Adipose tissue (tissue), 3 donors: ENCODE data around the gene PDE8B. TPM values are rescaled to one million over a fixed set of nuclear protein-coding genes. Genes with fewer than 3 reads are reported as not detected.
"Not testable (repeated sequence)": the region's sequence is repeated elsewhere in the genome, so short reads cannot be mapped to it uniquely, and the experiment has no call there.

ENCODE experiments used
- H3K27ac ChIP-seq: one replicate; pipeline ENCODE4 v1.5.1; 2013; ENCODE audit warnings: low read depth, low read length
- WGBS, 3 donors: extraction: QIAGEN DNeasy Blood & Tissue Kit; methylation state at CpG; one replicate each; pipeline ENCODE4 v1.1.7; 2013; 5-methylcytosine and 5-hydroxymethylcytosine counted together
- polyA plus RNA-seq, 3 donors: library from polyadenylated mRNA; stranded (reverse); fragments of 200-250 nt; gene quantifications; one replicate each; pipeline ENCODE4 v1.2.3, GENCODE V29; 2013
- donor health status: healthy with polysubstance abuse.
- donor health status: Bipolar disorder and iron deficiency.
- donor health status: healthy.

The PDE8B gene
- polyA plus RNA-seq, 3 donors = 5.4 to 35.0 (median 9.8) TPM

DNA sequence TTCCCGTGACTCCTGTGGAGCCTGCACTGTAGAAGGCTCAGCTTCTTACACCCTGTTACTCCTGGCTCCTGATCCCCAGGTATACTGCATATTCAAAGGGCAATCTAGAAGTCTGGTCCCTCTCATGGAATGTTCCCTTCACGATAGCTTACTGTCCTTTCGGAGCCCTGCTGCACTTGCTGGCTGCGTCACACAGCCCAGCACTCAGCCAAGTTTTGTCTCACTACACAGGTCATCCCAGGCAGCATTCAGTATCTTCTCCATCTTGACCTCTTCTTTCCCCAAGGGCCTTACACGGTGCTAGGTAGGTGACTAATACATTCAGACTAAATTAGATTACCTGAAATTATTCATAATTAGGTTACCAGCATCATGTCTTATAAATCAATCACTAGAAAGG is 157.9 kb downstream of the PDE8B start:
- 79 to 88% (median 83%) methylated on average over 5 of the region's 5 CpGs for WGBS, 3 donors

DNA sequence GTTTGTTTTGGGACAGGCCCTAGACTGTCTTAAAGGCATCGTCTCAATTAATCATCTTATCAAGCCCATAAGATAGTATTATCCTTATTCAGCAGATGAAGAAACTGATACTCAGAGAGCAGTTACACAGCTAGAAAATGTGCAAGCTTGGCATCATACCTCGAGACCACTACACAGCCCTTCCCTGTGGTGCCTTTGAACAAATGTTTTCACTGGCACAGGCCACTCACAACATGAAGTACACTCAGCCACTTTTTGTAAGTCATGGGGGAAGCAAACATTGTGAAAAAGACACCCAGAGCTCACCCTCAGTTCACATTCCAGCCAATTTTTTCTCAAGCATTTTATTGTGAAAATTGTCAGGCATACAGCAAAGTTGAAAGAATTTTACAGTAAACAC is 159.1 kb downstream of the PDE8B start:
- 82 to 89% (median 86%) methylated on average over 2 of the region's 2 CpGs for WGBS, 3 donors
- no peak overlapping the region for H3K27ac ChIP-seq

More for the DNA sequence above, 157.9 kb downstream of the PDE8B start:
- H3K27ac ChIP-seq = no peak overlapping the region

DNA sequence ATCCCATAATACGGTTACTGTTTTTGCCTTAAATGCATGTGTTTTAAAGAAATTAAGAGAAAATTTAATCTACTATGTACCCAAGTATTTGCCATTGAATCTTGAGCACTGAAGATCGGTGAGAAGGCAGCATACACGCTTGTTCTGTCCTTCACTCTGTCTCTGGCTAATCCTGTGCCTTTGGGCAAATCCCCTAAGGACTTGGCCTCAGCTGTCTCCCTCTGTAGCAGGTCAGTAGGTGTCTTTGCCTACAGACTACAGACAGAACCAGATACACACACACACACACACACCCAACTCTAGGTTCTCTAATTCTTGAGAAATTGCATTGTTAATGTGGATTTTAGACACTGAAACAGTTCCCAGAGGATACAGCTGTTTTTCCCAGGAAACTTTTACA is 164.2 kb downstream of the PDE8B start:
- 64 to 82% (median 78%) methylated on average over 3 of the region's 3 CpGs for WGBS, 3 donors
- no peak overlapping the region for H3K27ac ChIP-seq

DNA sequence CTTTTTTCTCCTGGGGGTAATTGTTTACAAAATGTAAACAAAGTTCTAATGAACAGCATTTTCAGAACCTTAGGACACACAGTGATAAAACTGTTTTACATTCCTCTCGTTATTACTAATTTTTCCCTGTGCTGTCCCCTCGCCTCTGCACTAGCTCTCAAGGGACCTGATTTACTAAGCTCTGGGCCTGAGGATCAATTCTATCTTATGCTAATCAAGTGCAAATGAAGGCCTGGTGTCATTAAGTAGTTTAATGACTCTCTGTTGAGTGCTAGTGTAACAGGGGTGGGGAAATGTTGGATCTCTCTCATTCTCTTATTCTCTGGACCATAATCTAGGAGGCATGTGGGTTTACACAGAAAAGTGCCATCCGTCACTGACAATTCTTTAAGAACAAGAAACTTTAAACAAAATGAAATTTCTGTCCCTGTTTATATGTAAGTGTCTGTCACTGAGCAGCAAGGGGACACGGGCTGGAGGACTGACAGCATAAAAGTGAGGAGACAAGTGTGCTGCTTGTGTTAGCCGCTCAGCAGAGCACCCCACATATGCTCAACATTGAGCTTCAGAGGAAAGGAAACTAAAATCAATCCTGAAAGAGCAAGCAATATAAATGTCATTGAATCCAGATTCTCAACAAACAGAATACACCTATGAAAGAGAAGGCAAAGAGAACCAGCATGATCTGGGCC is 166.3 kb downstream of the PDE8B start:
- H3K27ac ChIP-seq = no peak overlapping the region
- 82 to 86% (median 84%) methylated on average over 5 of the region's 5 CpGs for WGBS, 3 donors

DNA sequence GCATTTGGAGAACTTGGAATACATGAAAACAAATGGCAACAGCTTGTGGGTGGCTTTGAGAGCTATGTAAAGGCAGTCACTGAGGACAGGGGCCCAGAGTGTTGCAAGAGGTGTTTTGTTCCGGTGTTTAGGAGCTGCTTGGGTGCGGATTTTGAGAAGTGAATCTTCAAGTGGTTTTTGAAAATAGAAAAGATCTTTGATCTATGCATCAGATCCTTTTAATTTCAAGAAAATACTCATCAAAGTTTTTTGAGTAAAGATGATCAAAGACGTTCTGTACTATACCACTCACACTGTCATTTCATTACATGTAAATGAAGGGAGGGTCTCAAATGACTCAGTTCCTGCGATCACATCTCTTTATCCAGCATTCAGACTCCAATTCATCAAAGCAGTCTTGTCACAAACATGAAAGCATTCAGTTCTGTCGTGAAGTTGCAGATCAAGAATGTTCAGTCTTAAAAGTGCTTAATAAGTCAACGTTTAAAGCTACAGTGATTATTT is 169.1 kb downstream of the PDE8B start:
- no peak overlapping the region for H3K27ac ChIP-seq
- 48 to 62% (median 62%) methylated on average over 6 of the region's 6 CpGs for WGBS, 3 donors

DNA sequence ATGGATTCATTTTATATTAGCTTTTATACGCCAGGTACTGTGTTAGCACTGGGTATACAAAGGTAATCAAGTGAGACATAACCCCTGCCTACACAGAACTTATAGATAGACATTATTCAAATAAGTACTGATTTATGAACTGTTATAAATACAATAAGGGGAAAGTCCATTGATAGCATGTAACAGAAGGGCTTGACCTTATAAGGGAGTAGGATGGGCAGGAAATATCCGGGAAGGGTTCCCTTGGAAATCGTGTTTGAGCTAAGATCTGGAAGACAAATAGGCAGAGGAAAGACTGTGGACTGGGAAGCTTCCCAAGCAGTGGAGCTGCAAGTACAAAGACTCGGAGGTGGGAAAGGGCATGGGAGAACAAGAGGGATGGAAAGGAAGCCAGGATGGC is 170.2 kb downstream of the PDE8B start:
- no peak overlapping the region for H3K27ac ChIP-seq
- WGBS, 3 donors = 59 to 69% (median 62%) methylated on average over 4 of the region's 4 CpGs

DNA sequence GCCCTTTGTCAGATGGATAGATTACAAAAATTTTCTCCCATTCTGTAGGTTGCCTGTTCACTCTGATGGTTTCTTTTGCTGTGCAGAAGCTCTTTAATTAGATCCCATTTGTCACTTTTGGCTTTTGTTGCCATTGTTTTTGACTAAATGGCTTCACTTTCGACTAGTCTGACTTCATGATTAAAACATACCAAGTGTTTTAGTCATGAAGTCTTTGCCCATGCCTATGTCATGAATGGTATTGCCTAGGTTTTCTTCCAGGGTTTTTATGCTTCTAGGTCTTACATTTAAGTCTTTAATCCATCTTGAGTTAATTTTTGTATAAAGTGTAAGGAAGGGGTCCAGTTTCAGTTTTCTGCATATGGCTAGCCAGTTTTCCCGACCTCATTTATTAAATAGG is 172.9 kb downstream of the PDE8B start:
- H3K27ac ChIP-seq = not testable (repeated sequence)
- 86 to 94% (median 87%) methylated on average over 2 of the region's 2 CpGs for WGBS, 3 donors

DNA sequence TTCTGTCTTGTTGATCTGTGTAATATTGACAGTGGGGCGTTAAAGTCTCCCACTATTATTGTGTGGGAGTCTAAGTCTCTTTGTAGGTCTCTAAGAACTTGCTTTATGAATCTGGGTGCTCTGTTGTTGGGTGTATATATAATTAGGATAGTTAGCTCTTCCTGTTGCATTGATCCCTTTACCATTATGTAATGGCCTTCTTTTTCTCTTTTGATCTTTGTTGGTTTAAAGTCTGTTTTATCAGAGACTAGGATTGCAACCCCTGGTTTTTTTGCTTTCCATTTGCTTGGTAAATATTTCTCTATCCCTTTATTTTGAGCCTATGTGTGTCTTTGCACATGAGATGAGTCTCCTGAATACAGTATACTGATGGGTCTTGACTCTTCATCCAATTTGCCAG is 175.9 kb downstream of the PDE8B start:
- WGBS, 3 donors = 88 to 100% (median 98%) methylated on average over 1 of the region's 1 CpG
- H3K27ac ChIP-seq = not testable (repeated sequence)

DNA sequence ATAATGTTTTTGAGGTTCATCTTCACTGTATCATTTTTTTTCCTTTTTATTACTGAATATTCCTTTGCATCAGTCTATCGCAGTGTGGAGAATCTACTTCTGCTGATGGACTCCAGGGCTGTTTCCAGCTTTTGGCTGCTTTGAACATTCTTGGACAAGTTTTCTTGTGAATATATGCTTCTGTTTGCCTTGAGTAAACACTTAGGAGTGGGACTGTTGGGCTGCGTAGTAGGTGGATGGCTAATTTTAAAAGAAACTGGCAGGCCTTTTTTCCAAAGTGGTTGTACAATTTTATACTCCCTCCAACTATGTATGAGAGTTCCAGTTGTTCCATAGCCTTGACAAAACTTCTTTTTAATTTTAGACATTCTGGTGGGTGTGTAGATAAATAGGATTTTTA is 179.3 kb downstream of the PDE8B start:
- H3K27ac ChIP-seq = peak overlapping the region; percentile 3
- 59 to 84% (median 77%) methylated on average over 2 of the region's 2 CpGs for WGBS, 3 donors

DNA sequence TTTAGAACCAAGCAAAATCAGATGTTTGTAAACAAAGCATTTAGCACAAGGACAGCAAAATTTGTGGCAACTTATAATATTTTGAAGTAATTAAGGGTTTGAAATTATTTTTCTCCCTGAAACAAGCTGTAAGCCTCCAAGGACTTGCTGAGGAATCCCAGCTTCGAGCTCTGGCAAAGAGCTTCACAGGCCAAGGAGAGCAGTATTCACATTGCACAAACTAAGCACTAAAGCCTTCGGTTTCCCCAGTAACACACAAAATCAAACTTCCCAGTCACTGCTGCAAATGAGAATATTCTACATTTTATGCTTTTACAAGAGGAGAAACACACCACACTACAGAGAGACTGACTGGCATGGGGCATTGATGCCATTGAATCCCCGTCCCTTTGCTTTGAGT is 179.7 kb downstream of the PDE8B start:
- H3K27ac ChIP-seq = no peak overlapping the region
- WGBS, 3 donors = 66 to 89% (median 78%) methylated on average over 3 of the region's 3 CpGs

DNA sequence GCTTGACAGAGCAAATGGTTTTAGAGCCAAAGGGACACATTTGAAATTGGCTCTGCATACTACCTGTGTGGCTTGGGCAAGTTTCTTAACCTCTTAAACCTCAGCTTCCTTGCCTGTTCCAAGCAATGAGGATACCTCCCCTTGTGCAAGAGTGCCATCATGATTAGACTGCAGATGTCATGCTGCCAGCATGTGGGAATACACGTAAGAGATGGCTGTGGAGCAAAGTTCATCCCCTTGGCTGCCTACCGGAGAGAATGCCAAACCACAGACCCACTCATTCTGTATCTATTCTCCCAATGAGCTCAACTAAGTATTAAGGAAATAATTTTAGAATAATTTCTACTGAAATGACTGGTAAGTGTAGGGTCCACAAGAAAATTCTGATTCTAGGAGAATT is 180.3 kb downstream of the PDE8B start:
- no peak overlapping the region for H3K27ac ChIP-seq
- 66 to 81% (median 70%) methylated on average over 2 of the region's 2 CpGs for WGBS, 3 donors

DNA sequence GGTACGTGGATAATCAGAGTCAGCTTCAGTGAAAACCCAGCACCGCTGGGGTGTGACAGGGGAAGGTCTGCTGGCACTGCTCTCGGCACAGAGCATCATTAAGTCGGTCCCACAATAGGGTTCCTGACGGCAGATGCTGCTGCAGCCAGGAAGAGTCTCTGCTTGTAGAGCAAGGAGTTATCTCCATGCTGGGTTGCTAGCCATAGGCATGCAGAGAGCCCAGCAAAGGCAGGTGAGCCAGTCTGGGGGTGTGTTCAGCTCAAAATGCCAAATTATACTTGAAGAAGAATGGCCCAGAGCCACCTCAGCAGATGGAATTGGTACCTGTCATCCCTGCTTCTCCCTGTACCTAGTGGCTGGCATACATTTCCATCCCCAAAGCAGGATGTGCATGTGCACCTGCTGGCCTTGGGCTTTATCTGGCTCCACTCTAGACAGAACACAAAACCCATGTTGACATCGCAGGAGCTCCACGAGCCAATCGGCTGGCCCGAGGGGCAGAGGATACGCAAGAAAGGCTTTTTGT is 180.8 kb downstream of the PDE8B start:
- H3K27ac ChIP-seq = no peak overlapping the region

DNA sequence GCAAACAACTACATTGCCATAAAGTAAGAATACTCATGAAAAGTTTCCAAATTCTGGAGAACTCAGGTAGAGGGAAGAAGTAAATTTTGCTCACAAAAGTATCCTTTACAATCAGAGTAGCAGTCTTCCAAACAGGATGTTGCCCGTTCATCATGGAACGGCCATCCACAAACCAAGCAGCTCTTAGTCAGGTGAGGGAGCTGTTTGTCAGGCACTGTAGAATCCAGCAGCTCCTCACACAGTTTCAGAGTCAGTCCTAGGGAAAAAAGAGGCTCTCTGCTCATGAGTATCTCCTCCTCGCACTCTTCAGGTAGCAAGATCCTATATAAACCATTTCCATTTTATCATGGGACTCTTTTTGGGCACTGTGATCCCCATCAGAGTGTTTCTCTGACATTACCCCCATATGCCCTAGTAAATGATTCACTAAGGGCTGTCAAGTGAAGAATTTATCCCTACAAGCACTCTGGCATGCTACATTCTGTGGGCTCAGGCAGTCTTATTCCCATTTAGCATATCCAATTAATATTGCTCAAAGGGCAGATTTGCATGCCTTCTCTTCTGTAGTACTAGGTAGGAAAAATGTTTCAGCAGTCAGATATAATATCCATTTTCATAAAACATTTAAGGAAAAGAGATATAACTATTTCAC is 183.7 kb downstream of the PDE8B start:
- 44 to 86% (median 78%) methylated on average over 3 of the region's 3 CpGs for WGBS, 3 donors
- no peak overlapping the region for H3K27ac ChIP-seq

More for the DNA sequence above, 180.8 kb downstream of the PDE8B start:
- 87 to 93% (median 93%) methylated on average over 10 of the region's 10 CpGs for whole genome bisulfite sequencing, 3 donors

DNA sequence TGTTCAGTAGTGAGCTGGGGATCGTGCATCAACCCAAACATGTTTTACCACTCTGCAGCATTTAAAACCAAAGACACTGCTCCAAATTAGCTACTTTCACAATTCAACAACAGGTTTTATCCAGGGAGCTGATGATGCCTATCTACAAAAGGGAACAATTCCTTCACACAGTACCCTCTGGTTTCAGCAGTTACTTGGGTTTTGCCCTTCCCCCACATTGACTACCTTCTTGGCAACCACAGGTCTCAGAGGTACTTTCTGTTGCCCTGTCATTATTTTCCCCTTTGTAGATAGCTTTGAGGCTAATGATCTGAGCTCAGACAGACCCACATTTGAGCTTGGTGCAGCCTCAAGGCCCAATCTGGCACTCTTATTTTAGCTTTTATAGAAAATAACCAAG is 185.5 kb downstream of the PDE8B start:
- 75 to 95% (median 95%) methylated on average over 1 of the region's 1 CpG for WGBS, 3 donors
- H3K27ac ChIP-seq = no peak overlapping the region

DNA sequence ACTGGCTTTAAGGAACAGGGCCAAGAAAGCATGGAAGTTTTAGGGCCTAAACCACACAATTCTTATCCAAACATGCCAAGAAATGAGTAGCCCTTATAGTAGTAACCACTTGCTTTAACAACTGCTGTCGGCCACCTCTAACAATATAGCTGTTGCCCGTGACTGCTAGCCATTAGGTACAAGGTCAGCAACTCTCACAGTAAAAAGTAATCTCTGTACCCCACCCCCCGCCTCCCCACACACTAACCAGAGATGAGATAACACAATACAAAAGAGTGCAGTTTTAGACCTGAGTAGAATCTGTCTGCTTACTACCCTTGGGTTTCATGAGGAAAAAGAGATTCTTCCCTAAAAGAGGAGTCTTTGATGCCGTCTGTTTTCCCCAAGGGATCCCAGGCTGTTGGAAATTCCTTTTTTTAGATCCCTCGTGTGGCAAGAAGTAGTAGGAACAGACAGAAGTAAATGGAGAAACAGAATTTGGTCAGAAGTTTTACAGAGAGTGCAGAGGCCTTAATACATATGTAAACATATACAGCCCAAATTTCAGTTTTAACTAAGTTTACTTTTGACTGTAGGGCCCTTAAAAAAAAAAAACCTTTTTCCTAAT is 187.3 kb downstream of the PDE8B start:
- no peak overlapping the region for H3K27ac ChIP-seq
- WGBS, 3 donors = 61 to 80% (median 63%) methylated on average over 5 of the region's 5 CpGs

DNA sequence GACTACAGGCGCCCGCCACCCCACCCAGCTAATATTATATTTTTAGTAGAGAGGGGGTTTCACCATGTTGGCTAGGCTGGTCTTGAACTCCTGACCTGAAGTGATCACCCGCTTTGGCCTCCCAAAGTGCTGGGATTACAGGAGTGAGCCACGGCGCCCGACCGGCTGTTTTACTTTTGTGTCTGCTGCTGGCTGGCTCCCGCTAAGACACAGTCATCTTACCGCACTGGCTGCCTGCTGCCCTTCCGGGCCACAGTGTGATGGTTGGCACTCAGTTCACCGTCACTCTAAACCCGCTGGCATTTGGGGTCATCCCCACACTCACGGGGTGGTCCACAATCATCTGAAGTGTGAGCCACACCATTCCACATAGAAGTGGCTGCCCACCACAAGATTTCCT is 188.0 kb downstream of the PDE8B start:
- 95 to 100% (median 96%) methylated on average over 13 of the region's 13 CpGs for WGBS, 3 donors
- H3K27ac ChIP-seq = no peak overlapping the region

DNA sequence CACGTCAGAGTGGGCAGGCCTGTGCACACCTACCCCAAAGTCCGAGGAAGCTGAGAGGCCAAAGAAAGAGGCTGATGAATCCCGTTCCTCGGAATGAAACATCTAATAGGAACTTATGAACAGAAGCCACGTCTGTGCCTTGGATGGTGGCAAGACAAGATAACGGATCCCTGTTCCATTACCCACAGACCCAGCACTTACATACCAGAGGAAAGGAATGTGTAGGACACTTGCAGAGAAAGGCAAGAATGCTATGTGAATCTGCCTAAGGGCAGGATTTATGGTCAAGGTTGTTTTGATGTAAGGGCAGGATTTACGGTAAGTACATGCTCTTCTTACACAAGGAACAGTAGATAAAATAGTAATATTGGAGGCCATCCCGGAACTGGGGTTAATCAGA is 188.4 kb downstream of the PDE8B start:
- no peak overlapping the region for H3K27ac ChIP-seq
- 84 to 94% (median 91%) methylated on average over 8 of the region's 8 CpGs for WGBS, 3 donors

DNA sequence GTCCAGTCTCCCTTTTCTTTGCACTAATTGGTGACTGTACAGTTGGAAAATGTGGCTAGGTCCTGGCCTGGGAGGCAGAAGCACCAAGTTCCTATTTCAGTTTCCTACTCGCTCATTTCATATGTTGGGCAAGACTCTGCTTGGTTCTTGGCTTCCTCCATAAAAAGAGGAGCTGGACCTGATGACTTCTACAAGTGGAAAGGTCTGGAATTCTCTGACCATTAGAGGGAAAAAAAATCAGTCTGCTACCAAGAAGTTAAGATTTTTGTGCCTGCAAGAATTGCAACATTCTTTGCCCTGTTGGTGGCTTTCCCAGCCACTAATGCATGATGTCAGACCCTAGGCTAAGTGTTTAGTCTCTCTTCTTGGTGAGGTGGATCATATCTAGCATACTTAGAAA is 190.2 kb downstream of the PDE8B start:
- no peak overlapping the region for H3K27ac ChIP-seq
- 52 to 89% (median 74%) methylated on average over 1 of the region's 1 CpG for WGBS, 3 donors

DNA sequence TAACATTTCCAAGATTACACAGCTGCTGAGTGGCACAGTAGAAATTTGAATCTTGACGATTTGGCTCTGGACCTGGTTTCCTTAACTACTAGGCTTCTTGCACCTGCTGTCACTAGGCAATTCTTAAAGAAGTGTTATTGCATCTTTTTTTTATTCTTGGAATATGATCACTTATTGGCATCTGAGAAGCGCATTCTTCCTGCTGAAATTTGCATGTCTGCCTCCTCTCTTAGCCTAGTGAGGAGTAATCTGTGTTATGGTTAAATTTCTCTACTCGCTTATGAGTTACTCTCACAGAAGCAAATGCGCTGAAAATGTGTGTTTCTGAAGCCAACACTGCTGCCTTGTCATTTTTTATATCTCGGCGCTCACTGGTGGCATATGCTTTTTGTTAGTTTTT is 192.3 kb downstream of the PDE8B start:
- 77 to 84% (median 82%) methylated on average over 6 of the region's 6 CpGs for WGBS, 3 donors
- no peak overlapping the region for H3K27ac ChIP-seq
